Gastroesophageal sphincter (tissue), 3 donors: ENCODE data around the gene TXLNB.

ENCODE experiments used
- CTCF ChIP-seq, 4 experiments: fragments of 200-600 bp in 2 of 4; fragments of 450-650 bp in 2 of 4; sonication (generic) in 1 of 4; IDR thresholded peaks; one replicate each; pipeline ENCODE4 v1.5.1; 2017 to 2019; ENCODE audit warnings: antibody characterized with exemption in 4 of 4, mild to moderate bottlenecking in 2 of 4, moderate library complexity in 2 of 4
- EP300 ChIP-seq: sonication (generic); formaldehyde crosslinking; IDR thresholded peaks from one replicate; pipeline ENCODE4 v1.6.1; 2017; ENCODE audit warnings: antibody characterized with exemption, mild to moderate bottlenecking
- POLR2A ChIP-seq, 2 donors: fragments of 450-650 bp; IDR thresholded peaks; one replicate each; pipeline ENCODE4 v1.6.1; 2017; ENCODE audit warnings: antibody characterized with exemption in 2 of 2, mild to moderate bottlenecking in 2 of 2, moderate library complexity in 1 of 2
- POLR2AphosphoS5 ChIP-seq: sonication (generic); formaldehyde crosslinking; IDR thresholded peaks from one replicate; pipeline ENCODE4 v1.6.1; 2017; ENCODE audit warnings: antibody characterized with exemption

GRCh38 chr6:139329224-139329623 is 37.4 kb upstream of the TXLNB start:
- TF ChIP-seq POLR2A (IDR thresholded peaks at IDR 0.05) (no peak), CTCF (IDR thresholded peaks at IDR 0.05) (no peak), EP300 (no peak), POLR2AphosphoS5 (no peak)
